ENCODE data around the gene LRP10. TPM values are rescaled to one million over a fixed set of nuclear protein-coding genes. Genes with fewer than 3 reads are reported as not detected.

The LRP10 gene
- total and polyA plus RNA-seq, 2 donors (not counting 1 experiment from before 2014, with no cell fraction given): 99.7 to 120 TPM

DNA sequence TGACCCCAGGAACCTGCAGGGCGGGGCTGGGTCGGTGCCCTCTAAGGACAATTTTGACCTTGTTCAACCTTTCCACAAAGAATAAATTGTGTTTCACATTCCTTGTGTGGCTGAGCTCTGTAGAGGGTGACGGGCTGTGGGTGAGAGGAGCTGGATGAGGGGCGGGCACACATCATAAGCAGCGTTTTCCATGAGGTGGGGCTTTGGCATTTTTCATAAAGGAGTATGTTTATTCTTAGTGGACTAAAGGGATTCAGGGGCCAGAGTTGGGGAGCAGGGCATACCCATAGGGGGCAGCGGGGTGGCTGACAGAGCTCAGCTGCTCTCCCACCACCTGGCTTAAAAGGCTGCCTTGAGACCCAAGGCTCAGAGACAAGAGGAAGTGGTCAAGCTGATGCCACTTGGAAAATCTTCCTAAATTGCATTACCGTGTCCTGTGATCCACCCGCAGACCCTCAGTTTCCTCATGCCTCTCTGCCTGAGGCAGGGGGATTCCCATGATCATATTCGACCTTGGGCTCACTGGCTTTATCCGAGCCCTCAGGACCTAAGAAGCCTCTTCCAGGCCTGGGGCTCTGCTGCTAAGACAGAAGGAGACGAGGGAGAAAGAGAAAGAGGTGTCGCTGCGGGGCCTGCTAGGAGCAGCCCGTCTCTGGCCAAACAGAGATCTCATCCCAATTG, 23.7 kb upstream of the LRP10 start:
- Mint-ChIP-seq H3K27ac (no peak overlapping the region), H3K4me1 (peaks cover 2% of the 10 kb centered on the region), H3K9me3 (ENCODE audit: insufficient read depth) (no peaks in the 10 kb centered on the region), H3K27me3 (peaks cover 10% of the 10 kb centered on the region), H3K4me3 (no peak overlapping the region)
- WGBS (ENCODE audit: insufficient coverage): 46% methylated on average over 6 of the region's 14 CpGs
- H4K20me1 ChIP-seq (ENCODE audit: control insufficient read depth, insufficient read depth, low read length, poor library complexity, severe bottlenecking): no peaks in the 10 kb centered on the region
- ChIA-PET POLR2A (no interaction called here), CTCF (interaction anchor here (0.9 to 12.0 kb wide), 7 partner anchors 9 to 147 kb away, joined by 3 to 207 read pairs (median 6); partner anchors contain the start of genes MMP14 and MRPL52)
- H3K27ac ChIP-seq (ENCODE audit: low read length in 2 of 2): no peak overlapping the region
- no peak for DNase-seq
- H3K4me2 ChIP-seq (replicated peaks; ENCODE audit: low read depth, low read length, poor library complexity, severe bottlenecking): no peak overlapping the region
- no peaks in the 10 kb centered on the region for H3K9me3 ChIP-seq (ENCODE audit: control extremely low read depth in 1 of 3, control insufficient read depth in 2 of 3, insufficient read depth in 1 of 3, low read length in 2 of 3)
- no peaks in the 10 kb centered on the region for H3K79me2 ChIP-seq (ENCODE audit: control insufficient read depth, insufficient read depth, low read length)
- no peak overlapping the region for H3K9ac ChIP-seq (ENCODE audit: low read length)
- no peak for ATAC-seq (ENCODE audit: low read depth)
- H3K27me3 ChIP-seq (replicated peaks in 1 of 4; ENCODE audit: control extremely low read depth in 1 of 4, control insufficient read depth in 3 of 4, insufficient read depth in 4 of 4, low read length in 3 of 4): peaks cover 0 to 19% (median 0%) of the 10 kb centered on the region in 4 experiments
- intact Hi-C loops (cut with micrococcal nuclease): no loop called here
- H3K4me1 ChIP-seq (ENCODE audit: control insufficient read depth in 2 of 2, insufficient read depth in 2 of 2, low read length in 2 of 2): peaks cover 0 to 1% of the 10 kb centered on the region in 2 donors
- TF ChIP-seq EZH2 (IDR thresholded peaks at IDR 0.05; ENCODE audit: borderline replicate concordance, insufficient read depth, low read depth, low read length, poor library complexity, severe bottlenecking): no peak
- TF ChIP-seq, protein P1, sequence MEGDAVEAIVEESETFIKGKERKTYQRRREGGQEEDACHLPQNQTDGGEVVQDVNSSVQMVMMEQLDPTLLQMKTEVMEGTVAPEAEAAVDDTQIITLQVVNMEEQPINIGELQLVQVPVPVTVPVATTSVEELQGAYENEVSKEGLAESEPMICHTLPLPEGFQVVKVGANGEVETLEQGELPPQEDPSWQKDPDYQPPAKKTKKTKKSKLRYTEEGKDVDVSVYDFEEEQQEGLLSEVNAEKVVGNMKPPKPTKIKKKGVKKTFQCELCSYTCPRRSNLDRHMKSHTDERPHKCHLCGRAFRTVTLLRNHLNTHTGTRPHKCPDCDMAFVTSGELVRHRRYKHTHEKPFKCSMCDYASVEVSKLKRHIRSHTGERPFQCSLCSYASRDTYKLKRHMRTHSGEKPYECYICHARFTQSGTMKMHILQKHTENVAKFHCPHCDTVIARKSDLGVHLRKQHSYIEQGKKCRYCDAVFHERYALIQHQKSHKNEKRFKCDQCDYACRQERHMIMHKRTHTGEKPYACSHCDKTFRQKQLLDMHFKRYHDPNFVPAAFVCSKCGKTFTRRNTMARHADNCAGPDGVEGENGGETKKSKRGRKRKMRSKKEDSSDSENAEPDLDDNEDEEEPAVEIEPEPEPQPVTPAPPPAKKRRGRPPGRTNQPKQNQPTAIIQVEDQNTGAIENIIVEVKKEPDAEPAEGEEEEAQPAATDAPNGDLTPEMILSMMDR (IDR thresholded peaks at IDR 0.05): no peak
- no peak overlapping the region for H3K4me3 ChIP-seq (ENCODE audit: control extremely low read depth in 1 of 5, extremely low read depth in 1 of 5, insufficient read depth in 1 of 5, low read depth in 2 of 5, low read length in 4 of 5)
- H2AFZ ChIP-seq (ENCODE audit: insufficient read depth, low read depth, low read length, poor library complexity, severe bottlenecking): no peak overlapping the region
- no peaks in the 10 kb centered on the region for H3K36me3 ChIP-seq (replicated peaks in 1 of 2; ENCODE audit: control extremely low read depth in 1 of 2, control insufficient read depth in 1 of 2, extremely low read depth in 1 of 2, insufficient read depth in 2 of 2, low read length in 1 of 2)
